GM18505 (cell line): ENCODE data around the gene SAMD4A.

Experiments
- ATAC-seq: cut with Tn5 transposase; IDR thresholded peaks from one replicate; pipeline ENCODE4 v1.9.1; 2021; ENCODE audit not compliant: unreplicated experiment
- POLR2A ChIP-seq: IDR thresholded peaks from 4 replicates; pipeline ENCODE4 v1.6.1; 2011; ENCODE audit warnings: borderline replicate concordance; ENCODE audit not compliant: insufficient read depth, insufficient read length; ENCODE audit errors: extremely low read depth

Gene SAMD4A

DNA sequence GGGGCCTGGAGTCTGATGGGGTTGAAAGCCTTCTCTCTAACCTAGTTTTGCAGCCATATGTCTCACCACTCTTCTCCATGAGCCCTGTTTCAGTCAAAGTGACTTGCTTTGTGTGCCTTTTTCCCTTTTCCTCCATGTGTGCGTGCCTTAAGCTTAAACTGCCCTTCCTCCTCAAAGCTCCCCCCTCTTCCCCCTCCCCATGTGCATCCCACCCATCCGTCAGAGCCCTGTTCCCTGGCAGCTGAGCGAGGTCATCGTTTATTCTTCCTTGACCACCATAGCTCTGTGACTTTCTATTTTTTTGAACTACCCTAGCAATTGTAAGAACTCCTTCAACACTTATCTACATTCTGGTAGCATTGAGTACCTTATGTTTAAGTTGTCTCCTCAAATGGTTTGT is 24.9 kb downstream of the SAMD4A start:
- ATAC-seq: no peak
- TF ChIP-seq POLR2A: no peak

- ATAC-seq: no peak
Observed at GRCh38 chr14:54593860-54594259, 26.9 kb downstream of the SAMD4A start.

GRCh38 chr14:54594537-54594936 is 27.6 kb downstream of the SAMD4A start:
- ATAC-seq: no peak

More at GRCh38 chr14:54593860-54594259, 26.9 kb downstream of the SAMD4A start:
- no peak for TF ChIP-seq POLR2A

GRCh38 chr14:54597795-54598443 is 31.0 kb downstream of the SAMD4A start:
- no peak for ATAC-seq
- TF ChIP-seq POLR2A: no peak

More at GRCh38 chr14:54594537-54594936, 27.6 kb downstream of the SAMD4A start:
- no peak for TF ChIP-seq POLR2A

- TF ChIP-seq POLR2A: no peak
- no peak for ATAC-seq
Observed at GRCh38 chr14:54599966-54600716, 33.2 kb downstream of the SAMD4A start.

GRCh38 chr14:54600717-54601109 is 33.8 kb downstream of the SAMD4A start:
- no peak for ATAC-seq
- no peak for TF ChIP-seq POLR2A

DNA sequence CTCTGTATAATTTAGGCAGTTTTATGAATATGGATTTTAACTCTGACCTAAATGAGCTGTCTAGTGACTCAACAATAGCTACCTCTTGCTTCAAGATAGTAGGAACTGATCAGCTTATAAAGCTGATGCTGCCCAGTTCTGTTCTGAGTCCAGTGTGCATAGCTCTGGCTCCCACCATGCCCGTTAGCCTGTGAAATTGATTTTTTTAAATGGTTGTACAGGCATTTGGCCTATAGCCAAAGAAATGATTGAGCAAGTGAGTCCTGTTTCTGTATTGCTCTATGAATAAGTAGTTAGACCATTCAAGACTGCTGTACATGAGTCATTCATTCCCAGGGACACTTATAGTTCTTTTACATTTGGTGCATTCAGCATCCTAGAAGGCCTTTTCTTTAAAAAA is 36.4 kb downstream of the SAMD4A start:
- ATAC-seq: no peak
- no peak for TF ChIP-seq POLR2A

DNA sequence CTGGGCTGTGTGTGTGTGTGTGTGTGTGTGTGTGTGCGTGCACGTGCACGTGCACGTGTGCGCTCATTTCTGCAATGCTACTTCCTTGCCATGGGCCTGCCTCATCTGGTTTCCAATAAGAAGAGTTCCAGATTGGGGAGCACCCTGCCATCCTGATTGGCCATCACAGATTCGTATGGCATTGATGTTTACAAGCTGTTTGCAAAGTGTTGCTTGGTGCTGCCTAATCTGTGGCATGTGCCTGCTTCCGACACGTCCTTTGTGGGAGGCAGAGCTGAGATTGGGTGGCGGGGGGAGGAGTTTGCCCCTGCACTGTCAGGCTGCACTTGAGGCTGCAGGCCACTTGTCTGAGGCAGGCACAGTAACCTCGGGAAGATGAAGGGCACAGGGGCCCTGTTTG is 39.2 kb downstream of the SAMD4A start:
- no peak for ATAC-seq
- no peak for TF ChIP-seq POLR2A

DNA sequence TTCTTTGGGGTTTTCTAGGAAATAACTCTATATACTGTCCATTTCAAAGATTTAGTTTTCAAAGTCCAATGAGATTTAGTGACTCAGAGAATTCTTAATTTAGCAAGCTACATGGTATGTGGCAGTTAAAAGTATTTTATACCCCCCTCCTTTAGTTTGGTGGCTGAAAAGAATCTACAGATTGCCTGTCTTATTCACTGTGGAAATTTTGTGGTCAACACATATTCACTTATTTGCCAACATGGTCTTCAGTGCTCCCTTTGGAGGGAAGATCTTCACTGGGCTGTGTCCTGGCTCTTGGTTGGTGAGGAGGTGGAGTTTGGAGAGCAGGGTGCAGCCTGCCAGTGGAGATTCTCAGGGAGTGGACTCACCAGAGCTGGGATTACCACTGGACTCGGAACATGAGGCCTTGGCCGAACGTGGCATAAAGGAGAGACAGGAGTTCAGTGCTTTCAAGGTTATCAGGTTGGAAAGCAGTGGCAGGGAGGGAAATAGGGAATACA is 39.8 kb downstream of the SAMD4A start:
- no peak for TF ChIP-seq POLR2A
- ATAC-seq: no peak

DNA sequence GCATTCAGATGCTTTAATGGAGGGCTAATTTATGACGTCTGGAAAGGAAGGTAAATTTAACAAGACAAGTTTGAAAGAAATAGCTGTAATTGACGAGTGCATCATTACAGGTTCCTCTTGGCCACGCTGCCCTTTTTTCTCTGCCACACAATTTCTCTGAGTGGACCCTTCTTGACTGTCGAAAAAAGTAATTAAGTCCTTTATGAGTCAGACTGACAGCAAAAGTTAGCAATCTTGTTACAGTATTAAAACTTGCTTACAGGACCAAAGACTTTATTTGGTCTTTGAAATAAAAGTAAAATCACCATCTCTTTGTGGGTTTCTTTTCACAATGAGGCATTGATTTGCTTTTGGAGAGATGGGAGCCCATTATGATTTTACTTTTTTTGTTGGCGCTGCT is 42.6 kb downstream of the SAMD4A start:
- no peak for TF ChIP-seq POLR2A
- no peak for ATAC-seq

DNA sequence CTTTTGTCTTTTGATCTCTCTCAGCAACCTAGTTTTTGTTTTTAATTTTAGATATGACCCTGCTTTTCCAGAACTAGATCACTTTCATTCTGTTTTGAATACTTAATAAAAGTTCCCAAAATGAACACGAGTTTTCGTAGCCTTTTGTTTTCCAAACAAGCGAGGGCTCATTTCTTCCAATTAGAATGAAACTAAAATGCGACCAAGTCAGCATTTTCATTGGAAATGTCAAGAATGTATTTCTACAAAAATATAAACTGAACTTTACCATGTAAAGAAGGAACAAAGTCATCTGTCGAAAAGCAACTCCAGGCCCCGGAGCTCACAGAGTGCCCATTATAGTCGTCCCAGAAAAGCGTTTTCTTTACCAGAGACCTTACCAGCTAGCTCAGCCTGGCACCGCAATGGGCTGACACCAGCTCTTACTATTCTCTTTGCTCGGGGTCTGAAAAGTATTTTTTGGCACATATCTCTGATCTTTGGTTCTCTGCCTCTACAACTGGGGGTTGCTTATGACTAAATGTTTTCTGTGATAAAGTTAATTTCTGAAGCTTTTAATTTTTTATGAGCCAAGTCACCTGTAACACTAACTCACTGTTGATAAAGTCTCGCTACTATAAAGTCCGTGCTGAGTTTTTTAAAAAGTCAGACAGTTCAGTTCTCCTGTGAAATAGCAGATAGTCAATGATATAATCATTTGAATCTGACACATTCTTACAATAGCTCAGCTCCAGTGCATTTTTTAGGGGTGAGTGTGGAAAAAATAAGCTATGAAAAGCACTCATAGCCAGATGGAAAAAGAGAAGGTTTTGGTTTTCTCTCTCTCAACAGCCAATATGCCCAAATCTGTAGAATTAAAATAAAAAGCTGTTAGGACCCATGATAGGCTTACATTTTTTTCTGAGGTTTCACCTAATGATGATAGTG is 43.4 kb downstream of the SAMD4A start:
- TF ChIP-seq POLR2A: no peak
- no peak for ATAC-seq

GRCh38 chr14:54614296-54614695 is 47.4 kb downstream of the SAMD4A start:
- ATAC-seq: no peak
- no peak for TF ChIP-seq POLR2A

- no peak for TF ChIP-seq POLR2A
- no peak for ATAC-seq
Observed at GRCh38 chr14:54617467-54617866, 50.5 kb downstream of the SAMD4A start.

- ATAC-seq: no peak
Observed at GRCh38 chr14:54621686-54622085, 54.8 kb downstream of the SAMD4A start.

More at GRCh38 chr14:54621686-54622085, 54.8 kb downstream of the SAMD4A start:
- TF ChIP-seq POLR2A: no peak
